Activated CD8-positive, alpha-beta T cell treated with anti-CD3 and anti-CD28 coated beads, Interleukin-2, amount 10 ng/mL, durations not matched to agents 7 days and 5 days (primary cell): ENCODE results near the gene ZMIZ1. TPM values are rescaled to one million over a fixed set of nuclear protein-coding genes. Genes with fewer than 3 reads are reported as not detected.

Experiments used
- ATAC-seq: fragments of 150-1000 bp; cut with Tn5 transposase; one replicate; pipeline ENCODE4 v1.10.0; 2021; ENCODE audit warnings: moderate library complexity
- CTCF ChIA-PET: fragments of 350-600 bp; sonication (Branson Sonifier 250); formaldehyde crosslinking; loops from one replicate; lab custom pipeline; 2021; ENCODE audit warnings: antibody characterized with exemption; lab: Charles Lee
- POLR2A ChIA-PET: fragments of 350-600 bp; sonication (Branson Sonifier 250); formaldehyde crosslinking; loops from one replicate; lab custom pipeline; 2021; ENCODE audit warnings: antibody characterized with exemption; lab: Charles Lee
- DNase-seq: peaks from one replicate; pipeline ENCODE4 v3.0.0-alpha.2; 2020
- H3K27ac Mint-ChIP-seq: one replicate; pipeline ENCODE4 v1.8.0; 2021; ENCODE audit warnings: mild to moderate bottlenecking, mixed read lengths
- H3K27me3 Mint-ChIP-seq: one replicate; pipeline ENCODE4 v1.8.0; 2021; ENCODE audit warnings: low read depth, mixed read lengths
- H3K36me3 Mint-ChIP-seq: one replicate; pipeline ENCODE4 v1.8.0; 2021; ENCODE audit warnings: low read depth, mixed read lengths
- H3K4me1 Mint-ChIP-seq: one replicate; pipeline ENCODE4 v1.8.0; 2021; ENCODE audit warnings: low read depth, mixed read lengths
- H3K4me3 Mint-ChIP-seq: one replicate; pipeline ENCODE4 v1.8.0; 2021; ENCODE audit warnings: mild to moderate bottlenecking, mixed read lengths
- H3K9me3 Mint-ChIP-seq: one replicate; pipeline ENCODE4 v1.8.0; 2022; ENCODE audit warnings: mixed read lengths; ENCODE audit not compliant: insufficient read depth
- total RNA-seq, 2 experiments: library from RNA; stranded (reverse); gene quantifications; one replicate each; pipeline ENCODE4 v1.2.3, GENCODE V29; 2021

ZMIZ1 gene
- total RNA-seq, 2 experiments from 2014 or later, result 39.9 to 40.6 TPM

- no peaks in the 10 kb centered on the region for H3K9me3 Mint-ChIP-seq
- ChIA-PET POLR2A (interaction anchor here (0.6 to 3.6 kb wide), 8 partner anchors 13 to 110 kb away, joined by 3 to 18 read pairs (median 4); no protein-coding TSS in a partner anchor), CTCF (interaction anchor here (0.6 to 1.1 kb wide), 5 partner anchors 9 to 100 kb away, joined by 3 to 4 read pairs (median 3); no protein-coding TSS in a partner anchor)
- H3K4me1 Mint-ChIP-seq, result peaks cover 76% of the 10 kb centered on the region
- H3K4me3 Mint-ChIP-seq, result peak overlapping the region; percentile 89
- peaks cover 12% of the 10 kb centered on the region for H3K36me3 Mint-ChIP-seq
- DNase-seq (peak; percentile 64), ATAC-seq (peak; percentile 28)
- H3K27ac Mint-ChIP-seq, result peak overlapping the region; percentile 92
- H3K27me3 Mint-ChIP-seq, result no peaks in the 10 kb centered on the region
Observed at GRCh38 chr10:79244841-79245504, 176.2 kb downstream of the ZMIZ1 start.

GRCh38 chr10:79245539-79246208 lies 176.9 kb downstream of the ZMIZ1 start:
- Mint-ChIP-seq H3K4me1 (peaks cover 83% of the 10 kb centered on the region), H3K27ac (peak overlapping the region; percentile 92), H3K4me3 (peak overlapping the region; percentile 89), H3K27me3 (no peaks in the 10 kb centered on the region), H3K9me3 (no peaks in the 10 kb centered on the region), H3K36me3 (peaks cover 12% of the 10 kb centered on the region)
- CTCF ChIA-PET, result interaction anchor here (0.6 to 1.0 kb wide), 2 partner anchors 39 to 99 kb away, joined by 3 read pairs; no protein-coding TSS in a partner anchor
- POLR2A ChIA-PET, result interaction anchor here (1.5 to 3.6 kb wide), 2 partner anchors 77 to 103 kb away, joined by 5 to 18 read pairs; no protein-coding TSS in a partner anchor
- ATAC-seq (no peak), DNase-seq (no peak)

GRCh38 chr10:79246209-79246581 lies 177.4 kb downstream of the ZMIZ1 start:
- no peak for DNase-seq
- CTCF ChIA-PET, result interaction anchor here (1.0 kb wide), 1 partner anchor 99 kb away, joined by 3 read pairs; no protein-coding TSS in a partner anchor
- Mint-ChIP-seq H3K27ac (peak overlapping the region; percentile 92), H3K9me3 (no peaks in the 10 kb centered on the region), H3K36me3 (peaks cover 17% of the 10 kb centered on the region), H3K27me3 (no peaks in the 10 kb centered on the region), H3K4me1 (peaks cover 83% of the 10 kb centered on the region), H3K4me3 (peak overlapping the region; percentile 89)
- POLR2A ChIA-PET, result interaction anchor here (1.3 to 3.6 kb wide), 2 partner anchors 40 to 102 kb away, joined by 6 to 18 read pairs; no protein-coding TSS in a partner anchor
- ATAC-seq, result no peak

GRCh38 chr10:79246606-79247275 lies 178.0 kb downstream of the ZMIZ1 start:
- Mint-ChIP-seq H3K27me3 (no peaks in the 10 kb centered on the region), H3K4me3 (no peak overlapping the region), H3K27ac (peak overlapping the region; percentile 82), H3K9me3 (no peaks in the 10 kb centered on the region), H3K36me3 (peaks cover 18% of the 10 kb centered on the region), H3K4me1 (peaks cover 83% of the 10 kb centered on the region)
- ChIA-PET CTCF (interaction anchor here (1.3 kb wide), 1 partner anchor 13 kb away, joined by 3 read pairs; no protein-coding TSS in a partner anchor), POLR2A (interaction anchor here (1.3 kb wide), 1 partner anchor 40 kb away, joined by 6 read pairs; no protein-coding TSS in a partner anchor)
- DNase-seq, result no peak
- no peak for ATAC-seq

GRCh38 chr10:79247373-79248137 lies 178.8 kb downstream of the ZMIZ1 start:
- no peaks in the 10 kb centered on the region for H3K9me3 Mint-ChIP-seq
- POLR2A ChIA-PET, result interaction anchor here (1.3 to 2.8 kb wide), 2 partner anchors 8 to 39 kb away, joined by 6 to 8 read pairs; no protein-coding TSS in a partner anchor
- ATAC-seq (no peak), DNase-seq (no peak)
- no peaks in the 10 kb centered on the region for H3K27me3 Mint-ChIP-seq
- peaks cover 80% of the 10 kb centered on the region for H3K4me1 Mint-ChIP-seq
- peak overlapping the region; percentile 16 for H3K4me3 Mint-ChIP-seq
- peak overlapping the region; percentile 82 for H3K27ac Mint-ChIP-seq
- H3K36me3 Mint-ChIP-seq, result peaks cover 18% of the 10 kb centered on the region
- CTCF ChIA-PET, result interaction anchor here (0.9 to 2.0 kb wide), 4 partner anchors 12 to 126 kb away, joined by 3 to 10 read pairs (median 3); no protein-coding TSS in a partner anchor

- Mint-ChIP-seq H3K9me3 (no peaks in the 10 kb centered on the region), H3K4me1 (peaks cover 80% of the 10 kb centered on the region), H3K36me3 (peaks cover 18% of the 10 kb centered on the region), H3K27me3 (no peaks in the 10 kb centered on the region), H3K27ac (peak overlapping the region; percentile 86), H3K4me3 (peak overlapping the region; percentile 16)
- POLR2A ChIA-PET, result interaction anchor here (0.6 to 2.8 kb wide), 6 partner anchors 9 to 105 kb away, joined by 3 to 13 read pairs (median 7); no protein-coding TSS in a partner anchor
- CTCF ChIA-PET, result interaction anchor here (0.9 to 2.0 kb wide), 5 partner anchors 11 to 125 kb away, joined by 3 to 10 read pairs (median 3); no protein-coding TSS in a partner anchor
- ATAC-seq, result no peak
- no peak for DNase-seq
Observed at GRCh38 chr10:79248341-79249185, 179.8 kb downstream of the ZMIZ1 start.

- POLR2A ChIA-PET, result interaction anchor here (0.8 to 2.8 kb wide), 7 partner anchors 8 to 38 kb away, joined by 4 to 13 read pairs (median 7); no protein-coding TSS in a partner anchor
- peak overlapping the region; percentile 86 for H3K27ac Mint-ChIP-seq
- peaks cover 72% of the 10 kb centered on the region for H3K4me1 Mint-ChIP-seq
- H3K36me3 Mint-ChIP-seq, result peaks cover 15% of the 10 kb centered on the region
- DNase-seq, result peak; percentile 51
- peak overlapping the region; percentile 16 for H3K4me3 Mint-ChIP-seq
- no peaks in the 10 kb centered on the region for H3K9me3 Mint-ChIP-seq
- CTCF ChIA-PET, result interaction anchor here (0.9 to 2.0 kb wide), 7 partner anchors 10 to 125 kb away, joined by 3 to 10 read pairs (median 3); no protein-coding TSS in a partner anchor
- H3K27me3 Mint-ChIP-seq, result no peaks in the 10 kb centered on the region
- ATAC-seq, result peak; percentile 57
Observed at GRCh38 chr10:79249186-79250121, 180.7 kb downstream of the ZMIZ1 start.

GRCh38 chr10:79250259-79250658 lies 181.5 kb downstream of the ZMIZ1 start:
- peak; percentile 4 for ATAC-seq
- H3K27ac Mint-ChIP-seq, result peak overlapping the region; percentile 86
- ChIA-PET CTCF (interaction anchor here (0.9 to 1.5 kb wide), 5 partner anchors 11 to 98 kb away, joined by 3 to 5 read pairs (median 3); no protein-coding TSS in a partner anchor), POLR2A (interaction anchor here (0.8 to 2.7 kb wide), 4 partner anchors 9 to 37 kb away, joined by 4 to 13 read pairs (median 8); no protein-coding TSS in a partner anchor)
- H3K4me3 Mint-ChIP-seq, result peak overlapping the region; percentile 45
- no peaks in the 10 kb centered on the region for H3K27me3 Mint-ChIP-seq
- DNase-seq, result no peak
- no peaks in the 10 kb centered on the region for H3K9me3 Mint-ChIP-seq
- H3K4me1 Mint-ChIP-seq, result peaks cover 64% of the 10 kb centered on the region
- H3K36me3 Mint-ChIP-seq, result peaks cover 12% of the 10 kb centered on the region

GRCh38 chr10:79252450-79252849 lies 183.7 kb downstream of the ZMIZ1 start:
- DNase-seq, result no peak
- no peak for ATAC-seq
- no peak overlapping the region for H3K27ac Mint-ChIP-seq
- no peaks in the 10 kb centered on the region for H3K27me3 Mint-ChIP-seq
- POLR2A ChIA-PET, result no interaction called here
- peaks cover 42% of the 10 kb centered on the region for H3K4me1 Mint-ChIP-seq
- H3K4me3 Mint-ChIP-seq, result no peak overlapping the region
- CTCF ChIA-PET, result interaction anchor here (0.9 kb wide), 1 partner anchor 187 kb away, joined by 3 read pairs; no protein-coding TSS in a partner anchor
- peaks cover 6% of the 10 kb centered on the region for H3K36me3 Mint-ChIP-seq
- no peaks in the 10 kb centered on the region for H3K9me3 Mint-ChIP-seq
